K562 (cell line): ENCODE data around the gene EFCAB13. TPM values are rescaled to one million over a fixed set of nuclear protein-coding genes. Genes with fewer than 3 reads are reported as not detected.
A peak's percentile ranks its signal among the peaks of the same experiment; 100 is the strongest.

Experiments
- EP300 ChIP-seq: IDR thresholded peaks from 2 replicates; pipeline ENCODE4 v1.6.1; 2012; ENCODE audit warnings: low read length, improper control_type of control experiment
- ETV1 ChIP-seq: fragments of 450-650 bp; conservative IDR thresholded peaks from 2 replicates; pipeline ENCODE4 v1.6.1; 2016; ENCODE audit warnings: missing genetic modification characterization, control low read depth, low read depth, missing compliant biosample characterization
- GABPA ChIP-seq: fragments of 200-800 bp; sonication (Bioruptor generic); conservative IDR thresholded peaks from 2 replicates; pipeline ENCODE4 v1.6.1; 2016; ENCODE audit warnings: low read depth, missing genetic modification characterization, missing compliant biosample characterization
- LEF1 ChIP-seq: fragments of 450-650 bp; IDR thresholded peaks from 2 replicates; pipeline ENCODE4 v1.6.1; 2016; ENCODE audit warnings: mild to moderate bottlenecking
- RFX7 ChIP-seq: fragments of 250-450 bp; sonication (Bioruptor Pico); IDR thresholded peaks from 2 replicates; pipeline ENCODE4 v1.5.1; 2021; ENCODE audit warnings: mild to moderate bottlenecking
- SMAD4 ChIP-seq: fragments of 250-450 bp; sonication (Bioruptor Pico); conservative IDR thresholded peaks from 2 replicates; pipeline ENCODE4 v1.8.0; 2021; ENCODE audit warnings: inconsistent platforms, mild to moderate bottlenecking, moderate library complexity
- U2AF1 ChIP-seq: fragments of 200-400 bp; formaldehyde crosslinking; optimal IDR thresholded peaks from 2 replicates; pipeline ENCODE3; 2017; ENCODE audit warnings: mild to moderate bottlenecking, low read depth, low read length, moderate library complexity
- ZNF584 ChIP-seq: fragments of 200-800 bp; sonication (Bioruptor generic); IDR thresholded peaks from 2 replicates; pipeline ENCODE4 v1.6.1; 2016; ENCODE audit warnings: low read depth, mild to moderate bottlenecking, missing genetic modification characterization, missing compliant biosample characterization
- ZNF589 ChIP-seq: fragments of 200-800 bp; sonication (Bioruptor generic); IDR thresholded peaks from 2 replicates; pipeline ENCODE4 v1.6.1; 2016; ENCODE audit warnings: low read depth, missing genetic modification characterization, missing compliant biosample characterization
- polyA plus RNA-seq, 8 experiments: library from polyadenylated mRNA; depleted of rRNA in 4 of 8; stranded (reverse) in 5 of 8; unstranded in 3 of 8; fragments of >200 nt; fragmentation: Nextera tagmentation in 2 of 8; fragmentation: Illumina TruSeq in 1 of 8; extraction: Ambion mirVana in 2 of 8; extraction: Trizol in 1 of 8; gene quantifications; 2 replicates each; pipeline versions ENCODE4 v1.2.1 to v1.2.3, GENCODE V29; 2011 to 2014; ENCODE audit warnings: inconsistent platforms in 1 of 8, missing spikeins in 1 of 8
- total RNA-seq, 7 experiments: library from RNA; depleted of rRNA in 6 of 7; stranded (reverse); fragments of >200 nt in 6 of 7; fragmentation: Illumina TruSeq in 2 of 7; extraction: Trizol in 2 of 7; gene quantifications; 2 replicates each; pipeline versions ENCODE4 v1.2.1 to v1.2.3, GENCODE V29; 2011 to 2021; ENCODE audit warnings: low replicate concordance in 1 of 7
- TF ChIP-seq, protein P1 (sequence below): fragments of 450-650 bp; IDR thresholded peaks from 2 replicates; pipeline ENCODE4 v1.6.1; 2014; ENCODE audit warnings: low read depth, mild to moderate bottlenecking, moderate library complexity, borderline replicate concordance
- TF ChIP-seq, protein P2 (sequence below): fragments of 150-350 bp; conservative IDR thresholded peaks from 2 replicates; pipeline ENCODE4 v1.6.1; 2014; ENCODE audit warnings: low read length
- TF ChIP-seq, protein P3 (sequence below), 2 experiments: fragments of 450-650 bp in 1 of 2; sonication (generic) in 1 of 2; formaldehyde crosslinking in 1 of 2; IDR thresholded peaks; 2 replicates each; pipeline versions ENCODE4 v1.7.1 to v1.9.0; 2016 to 2022; ENCODE audit warnings: inconsistent platforms in 1 of 2, mild to moderate bottlenecking in 1 of 2, missing genetic modification reagents in 1 of 2

The EFCAB13 gene
- total and polyA plus RNA-seq, 9 of the 15 experiments (the other 6 are each of a cell fraction or from before 2014, with no cell fraction given): 0.32 to 1.3 (median 0.95) TPM

DNA sequence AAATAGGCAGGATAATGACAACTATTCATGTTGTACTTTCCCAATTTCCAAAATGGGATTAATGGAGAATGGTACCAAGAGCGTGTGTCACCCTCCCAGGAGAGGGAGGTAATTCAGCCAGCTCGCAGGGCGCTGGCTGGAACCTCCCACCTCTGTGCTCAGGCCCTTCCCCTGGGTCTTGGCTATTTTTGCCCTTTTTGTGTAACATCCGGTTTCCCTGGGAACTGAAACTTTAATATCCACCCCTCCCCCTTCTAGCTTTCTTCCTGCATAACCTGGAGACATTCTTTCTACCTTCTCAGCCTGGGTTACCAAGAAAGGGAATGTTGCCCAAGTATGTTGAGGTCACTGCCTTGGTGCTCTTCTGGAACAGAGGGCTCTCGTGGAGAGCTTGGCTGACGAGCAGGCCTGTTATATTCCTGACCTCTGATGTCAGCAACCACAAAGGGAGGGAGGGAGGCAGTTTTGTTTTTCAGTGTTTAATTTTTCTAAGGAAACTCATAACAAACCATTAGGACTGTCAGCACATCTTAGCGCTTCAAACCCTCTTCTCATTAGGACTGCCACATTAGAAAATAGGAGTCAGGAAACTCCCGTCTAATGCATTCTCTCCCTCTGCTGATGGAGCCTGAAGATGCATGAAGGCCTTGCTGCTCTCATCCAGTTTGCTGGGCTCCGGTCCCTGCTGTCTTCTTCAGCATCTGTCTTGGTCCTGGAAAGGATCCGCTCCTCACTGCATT is 44.5 kb upstream of the EFCAB13 start (continued):
- TF ChIP-seq EP300 (peak; percentile 24; the same call in 1 of the 2 replicates), ZNF589 (CRISPR knock-in tag) (0 out of 2 replicates have a peak, but pooled peaks have one; percentile 53), U2AF1 (no peak), SMAD4 (CRISPR knock-in tag) (peak; percentile 59), LEF1 (peak; percentile 70), GABPA (peak; percentile 81), ETV1 (peak; percentile 88), ZNF584 (CRISPR knock-in tag) (peak; percentile 41; the same call in 1 of the 2 replicates), RFX7 (no peak)
- TF ChIP-seq, protein P1, sequence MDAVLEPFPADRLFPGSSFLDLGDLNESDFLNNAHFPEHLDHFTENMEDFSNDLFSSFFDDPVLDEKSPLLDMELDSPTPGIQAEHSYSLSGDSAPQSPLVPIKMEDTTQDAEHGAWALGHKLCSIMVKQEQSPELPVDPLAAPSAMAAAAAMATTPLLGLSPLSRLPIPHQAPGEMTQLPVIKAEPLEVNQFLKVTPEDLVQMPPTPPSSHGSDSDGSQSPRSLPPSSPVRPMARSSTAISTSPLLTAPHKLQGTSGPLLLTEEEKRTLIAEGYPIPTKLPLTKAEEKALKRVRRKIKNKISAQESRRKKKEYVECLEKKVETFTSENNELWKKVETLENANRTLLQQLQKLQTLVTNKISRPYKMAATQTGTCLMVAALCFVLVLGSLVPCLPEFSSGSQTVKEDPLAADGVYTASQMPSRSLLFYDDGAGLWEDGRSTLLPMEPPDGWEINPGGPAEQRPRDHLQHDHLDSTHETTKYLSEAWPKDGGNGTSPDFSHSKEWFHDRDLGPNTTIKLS: no peak
- TF ChIP-seq, protein P2, sequence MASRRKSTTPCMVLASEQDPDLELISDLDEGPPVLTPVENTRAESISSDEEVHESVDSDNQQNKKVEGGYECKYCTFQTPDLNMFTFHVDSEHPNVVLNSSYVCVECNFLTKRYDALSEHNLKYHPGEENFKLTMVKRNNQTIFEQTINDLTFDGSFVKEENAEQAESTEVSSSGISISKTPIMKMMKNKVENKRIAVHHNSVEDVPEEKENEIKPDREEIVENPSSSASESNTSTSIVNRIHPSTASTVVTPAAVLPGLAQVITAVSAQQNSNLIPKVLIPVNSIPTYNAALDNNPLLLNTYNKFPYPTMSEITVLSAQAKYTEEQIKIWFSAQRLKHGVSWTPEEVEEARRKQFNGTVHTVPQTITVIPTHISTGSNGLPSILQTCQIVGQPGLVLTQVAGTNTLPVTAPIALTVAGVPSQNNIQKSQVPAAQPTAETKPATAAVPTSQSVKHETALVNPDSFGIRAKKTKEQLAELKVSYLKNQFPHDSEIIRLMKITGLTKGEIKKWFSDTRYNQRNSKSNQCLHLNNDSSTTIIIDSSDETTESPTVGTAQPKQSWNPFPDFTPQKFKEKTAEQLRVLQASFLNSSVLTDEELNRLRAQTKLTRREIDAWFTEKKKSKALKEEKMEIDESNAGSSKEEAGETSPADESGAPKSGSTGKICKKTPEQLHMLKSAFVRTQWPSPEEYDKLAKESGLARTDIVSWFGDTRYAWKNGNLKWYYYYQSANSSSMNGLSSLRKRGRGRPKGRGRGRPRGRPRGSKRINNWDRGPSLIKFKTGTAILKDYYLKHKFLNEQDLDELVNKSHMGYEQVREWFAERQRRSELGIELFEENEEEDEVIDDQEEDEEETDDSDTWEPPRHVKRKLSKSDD: no peak
- TF ChIP-seq, protein P3, sequence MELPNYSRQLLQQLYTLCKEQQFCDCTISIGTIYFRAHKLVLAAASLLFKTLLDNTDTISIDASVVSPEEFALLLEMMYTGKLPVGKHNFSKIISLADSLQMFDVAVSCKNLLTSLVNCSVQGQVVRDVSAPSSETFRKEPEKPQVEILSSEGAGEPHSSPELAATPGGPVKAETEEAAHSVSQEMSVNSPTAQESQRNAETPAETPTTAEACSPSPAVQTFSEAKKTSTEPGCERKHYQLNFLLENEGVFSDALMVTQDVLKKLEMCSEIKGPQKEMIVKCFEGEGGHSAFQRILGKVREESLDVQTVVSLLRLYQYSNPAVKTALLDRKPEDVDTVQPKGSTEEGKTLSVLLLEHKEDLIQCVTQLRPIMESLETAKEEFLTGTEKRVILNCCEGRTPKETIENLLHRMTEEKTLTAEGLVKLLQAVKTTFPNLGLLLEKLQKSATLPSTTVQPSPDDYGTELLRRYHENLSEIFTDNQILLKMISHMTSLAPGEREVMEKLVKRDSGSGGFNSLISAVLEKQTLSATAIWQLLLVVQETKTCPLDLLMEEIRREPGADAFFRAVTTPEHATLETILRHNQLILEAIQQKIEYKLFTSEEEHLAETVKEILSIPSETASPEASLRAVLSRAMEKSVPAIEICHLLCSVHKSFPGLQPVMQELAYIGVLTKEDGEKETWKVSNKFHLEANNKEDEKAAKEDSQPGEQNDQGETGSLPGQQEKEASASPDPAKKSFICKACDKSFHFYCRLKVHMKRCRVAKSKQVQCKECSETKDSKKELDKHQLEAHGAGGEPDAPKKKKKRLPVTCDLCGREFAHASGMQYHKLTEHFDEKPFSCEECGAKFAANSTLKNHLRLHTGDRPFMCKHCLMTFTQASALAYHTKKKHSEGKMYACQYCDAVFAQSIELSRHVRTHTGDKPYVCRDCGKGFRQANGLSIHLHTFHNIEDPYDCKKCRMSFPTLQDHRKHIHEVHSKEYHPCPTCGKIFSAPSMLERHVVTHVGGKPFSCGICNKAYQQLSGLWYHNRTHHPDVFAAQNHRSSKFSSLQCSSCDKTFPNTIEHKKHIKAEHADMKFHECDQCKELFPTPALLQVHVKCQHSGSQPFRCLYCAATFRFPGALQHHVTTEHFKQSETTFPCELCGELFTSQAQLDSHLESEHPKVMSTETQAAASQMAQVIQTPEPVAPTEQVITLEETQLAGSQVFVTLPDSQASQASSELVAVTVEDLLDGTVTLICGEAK (IDR thresholded peaks at IDR 0.05): peak; percentile 63
- TF ChIP-seq, protein P3 (CRISPR knock-in tag; IDR thresholded peaks at IDR 0.05): no peak
